NCI-H1417 treated with DMSO at 0.1 percent for 48 hours (cell line): ENCODE measurements around the gene CYBC1.

Source experiments
- DNase-seq: peaks from one replicate; lab custom pipeline; 2025; lab: John Stamatoyannopoulos, UW

CYBC1 gene

GRCh38 chr17:82408288-82408937, 42.1 kb downstream of the CYBC1 start:
- DNase-seq, result no peak

- DNase-seq, result no peak
These were observed 43.3 kb downstream of the CYBC1 start for GRCh38 chr17:82407255-82407654.

DNA sequence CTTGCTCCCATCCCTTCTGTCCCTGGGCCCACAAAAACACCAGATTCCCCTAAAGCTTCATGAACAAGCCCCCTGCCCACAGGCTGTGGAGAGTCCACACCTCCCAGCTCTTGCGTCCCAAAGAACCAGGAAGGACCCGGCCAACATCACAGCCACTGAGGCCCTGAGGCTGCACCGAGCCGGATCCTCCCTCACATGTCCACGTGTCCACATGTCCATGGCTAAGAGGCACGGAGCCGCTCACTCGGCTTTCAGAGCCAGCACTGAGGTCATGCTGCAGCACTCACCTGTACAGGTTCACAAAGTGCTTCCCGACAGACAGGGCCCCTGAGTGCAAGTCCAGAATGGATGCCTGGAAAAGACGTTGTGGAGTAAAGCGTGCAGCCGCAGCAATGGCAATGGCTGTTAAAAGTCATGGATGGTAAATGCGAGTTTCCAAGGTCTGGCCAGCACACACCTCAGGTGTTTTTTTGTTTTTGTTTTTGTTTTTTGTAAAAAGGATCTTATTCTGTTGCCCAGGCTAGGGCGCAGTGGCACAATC, 44.4 kb downstream of the CYBC1 start:
- no peak for DNase-seq

DNA sequence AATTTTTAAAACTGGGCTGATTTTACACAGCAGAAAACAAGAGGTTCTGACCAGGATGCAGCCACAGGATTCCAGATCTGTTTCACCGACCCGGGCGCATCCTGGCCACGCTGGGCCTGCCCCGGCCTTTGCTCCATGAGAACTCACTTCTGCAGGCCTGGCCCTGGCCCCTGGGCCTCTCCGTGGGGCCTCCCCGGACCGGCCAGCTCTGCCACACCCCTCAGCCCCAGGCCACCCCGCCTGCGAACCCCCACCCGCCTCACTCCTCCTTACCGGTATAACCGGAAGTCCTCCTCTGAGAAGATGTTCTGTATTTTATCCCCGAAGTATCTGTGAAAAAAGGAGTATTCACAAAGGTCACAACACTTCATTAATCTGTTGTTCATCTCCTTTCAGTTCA, 45.5 kb downstream of the CYBC1 start:
- no peak for DNase-seq

- DNase-seq, result no peak
These were observed 46.6 kb downstream of the CYBC1 start for GRCh38 chr17:82403662-82404660.

DNA sequence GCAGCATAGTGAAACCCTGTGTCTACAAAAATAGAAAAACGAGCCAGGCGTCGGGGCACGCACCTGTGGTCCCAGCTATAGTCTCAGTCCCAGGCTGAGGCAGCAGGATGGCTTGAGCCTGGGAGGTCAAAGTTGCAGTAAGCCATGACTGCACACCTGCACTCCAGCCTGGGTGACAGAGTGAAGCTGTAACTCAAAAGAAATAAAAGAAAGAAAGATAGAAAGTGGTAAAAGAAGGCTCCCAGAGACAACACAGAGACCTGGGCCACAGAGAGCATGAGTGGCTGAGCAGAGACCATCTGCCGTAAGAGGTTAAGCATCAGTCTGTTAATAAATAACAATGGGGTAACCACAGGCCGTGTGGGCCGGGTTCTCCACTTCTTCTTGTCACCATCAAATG, 47.7 kb downstream of the CYBC1 start:
- no peak for DNase-seq

GRCh38 chr17:82400830-82401229, 49.7 kb downstream of the CYBC1 start:
- DNase-seq, result no peak

DNA sequence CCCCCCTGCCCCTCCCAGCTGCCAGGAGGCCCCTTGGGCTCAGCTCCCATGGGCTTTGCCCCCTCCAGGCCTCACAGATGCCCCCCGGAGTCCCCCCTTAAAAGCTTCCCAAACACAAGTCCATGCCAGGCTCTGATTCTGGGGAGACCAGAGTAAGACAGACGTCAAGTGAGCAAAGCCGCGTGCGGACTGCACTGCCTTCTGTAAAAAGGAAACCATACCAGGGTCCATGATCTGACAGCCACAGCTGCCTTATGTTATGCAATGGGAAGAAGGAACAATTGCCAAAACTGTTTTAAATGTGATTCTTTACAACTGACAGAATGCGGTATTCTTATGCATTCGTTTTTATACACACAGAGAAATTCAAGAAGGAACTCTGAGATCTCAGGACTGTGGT, 50.3 kb downstream of the CYBC1 start:
- DNase-seq, result no peak

DNA sequence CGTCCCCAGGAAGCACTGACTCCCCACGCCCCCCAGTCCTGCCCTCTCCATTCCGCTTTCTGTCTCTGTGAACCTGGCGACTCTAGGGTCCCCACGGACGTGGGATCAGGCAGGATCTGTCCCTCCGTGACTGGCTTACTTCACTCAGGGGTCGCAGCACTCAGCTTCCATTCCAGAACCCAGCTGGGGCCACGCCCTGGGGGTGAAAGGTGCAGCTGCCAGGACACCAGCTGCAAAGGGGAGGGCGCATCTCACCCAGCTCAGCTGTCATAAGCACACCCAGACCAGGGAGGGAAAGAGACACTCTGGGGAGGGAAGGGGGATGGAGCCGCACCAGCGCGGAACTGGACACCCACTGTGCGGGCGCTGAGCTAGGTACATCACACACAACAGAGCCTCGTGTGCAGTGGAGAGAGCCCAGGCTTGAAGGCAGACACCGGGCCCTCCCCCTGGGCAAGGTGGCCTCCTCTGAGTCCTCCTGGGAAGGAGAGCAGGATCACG, 50.9 kb downstream of the CYBC1 start:
- no peak for DNase-seq

GRCh38 chr17:82399041-82399441, 51.5 kb downstream of the CYBC1 start:
- DNase-seq, result no peak

DNA sequence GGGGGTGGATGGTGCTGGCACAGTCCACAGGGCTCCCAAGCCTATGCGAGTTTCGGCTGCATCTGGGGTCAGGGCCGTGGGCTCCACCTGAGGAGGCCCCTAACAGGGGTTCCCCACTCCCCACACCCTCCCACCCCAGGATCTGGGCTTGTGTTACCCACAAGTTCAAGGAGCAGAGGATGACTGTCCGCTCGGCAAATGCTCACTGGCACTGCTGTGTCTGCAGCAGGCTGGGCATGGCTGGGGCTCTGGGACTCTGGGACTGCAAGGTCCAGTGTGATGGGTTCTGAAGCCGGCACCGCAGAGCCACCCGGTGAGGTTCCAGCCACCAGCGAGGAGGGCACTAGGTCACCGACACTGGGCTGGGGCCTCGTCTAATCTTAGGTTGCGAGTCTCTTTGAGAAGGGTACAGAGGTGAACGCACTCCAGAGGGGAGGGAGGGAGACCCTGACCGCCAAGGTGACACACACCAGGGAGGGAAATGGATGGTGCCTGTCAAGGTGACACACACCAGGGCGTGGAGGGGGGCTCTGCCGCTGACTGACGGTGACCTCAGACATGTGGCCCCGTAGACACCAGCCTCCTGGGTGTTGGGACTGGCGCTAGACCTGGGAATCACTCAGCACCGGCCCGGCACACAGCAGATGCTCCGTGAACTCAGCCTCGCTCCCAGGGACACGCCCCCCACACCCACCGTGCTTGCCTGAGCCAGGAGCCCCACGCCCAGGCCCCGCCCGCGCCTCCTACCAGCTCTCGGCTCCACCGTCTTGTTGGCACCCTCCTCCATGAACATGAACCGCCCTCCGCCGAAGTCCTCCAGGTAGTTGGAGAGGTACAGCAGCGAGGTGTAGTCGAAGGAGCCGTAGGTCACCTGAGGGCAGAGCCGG, 52.9 kb downstream of the CYBC1 start:
- DNase-seq, result no peak

DNA sequence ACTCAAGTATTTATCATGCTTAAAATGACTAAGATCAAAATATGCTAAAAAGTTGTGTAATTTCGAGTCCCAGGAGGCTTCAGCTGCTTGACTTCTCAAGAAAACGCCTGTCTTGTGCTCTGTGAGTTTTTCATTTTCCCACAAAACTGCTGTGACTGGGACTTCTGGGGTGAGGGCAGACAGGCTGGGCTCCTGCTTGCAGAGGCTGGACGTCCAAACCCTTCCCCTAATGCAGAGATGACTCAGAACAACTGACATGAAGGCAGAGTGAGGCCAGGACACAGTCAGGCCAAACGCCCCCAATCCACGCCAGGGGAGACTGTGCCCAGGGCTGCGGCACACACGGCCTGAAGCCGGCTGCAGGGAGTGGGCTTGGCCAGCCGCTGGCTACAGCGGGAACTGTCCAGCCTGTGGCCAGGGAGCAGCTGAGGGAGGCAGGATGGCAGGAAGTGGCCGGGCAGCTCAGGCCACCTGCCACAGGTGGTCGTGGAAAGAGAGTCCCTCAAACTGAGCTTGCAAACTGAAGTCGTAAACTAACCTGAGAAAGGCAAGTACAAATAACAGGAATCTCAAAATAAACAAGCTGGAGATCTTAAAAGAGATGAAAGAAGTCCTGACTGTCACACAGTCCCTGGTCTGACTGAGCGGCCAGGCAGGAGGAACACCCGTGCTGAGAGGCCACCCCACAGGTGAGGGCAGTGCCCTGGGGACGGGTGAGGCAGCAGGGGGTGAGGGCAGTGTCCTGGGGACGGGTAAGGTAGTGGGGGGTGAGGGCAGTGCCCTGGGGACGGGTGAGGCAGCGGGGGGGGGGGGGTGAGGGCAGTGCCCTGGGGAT, 53.7 kb downstream of the CYBC1 start:
- DNase-seq, result no peak

DNA sequence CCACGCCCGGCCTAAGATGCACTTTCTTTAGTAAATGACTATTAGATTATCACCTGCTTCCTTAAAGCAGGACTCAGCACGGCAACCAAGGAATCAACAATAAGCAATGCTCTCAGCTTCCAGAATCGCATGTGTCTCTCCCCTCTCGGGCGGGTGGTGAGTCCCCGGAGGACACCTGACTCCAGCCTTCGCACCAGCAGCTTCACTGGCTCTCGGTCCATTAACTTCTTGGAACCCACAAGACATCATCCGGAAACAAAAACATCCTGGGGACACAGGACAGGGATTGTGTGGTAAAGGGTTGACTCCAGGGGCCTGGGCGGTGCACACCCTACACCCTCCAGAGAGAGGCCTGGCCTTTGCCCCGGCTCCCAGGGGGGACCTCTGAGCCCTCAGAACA, 56.3 kb downstream of the CYBC1 start:
- DNase-seq, result no peak

DNA sequence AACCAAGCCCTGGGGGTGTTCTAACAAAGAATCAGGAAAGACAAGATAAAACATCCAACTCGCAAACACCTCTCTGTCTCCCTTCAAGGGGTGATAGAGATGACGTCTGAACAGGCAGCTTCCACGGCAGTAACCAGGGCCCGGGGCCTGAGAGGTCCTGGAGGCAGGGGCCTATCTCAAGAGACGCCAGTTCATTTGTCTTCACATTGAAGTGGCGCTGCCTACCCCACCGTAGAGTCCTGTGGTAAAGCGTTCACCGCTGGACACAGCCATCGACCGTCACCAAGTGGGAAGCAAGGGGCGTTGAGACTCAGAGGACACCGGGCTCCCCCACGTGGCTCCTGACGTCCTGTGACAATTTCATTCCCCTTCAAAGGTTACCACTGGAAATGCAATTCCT, 57.6 kb downstream of the CYBC1 start:
- no peak for DNase-seq
